WERI-Rb-1 (cell line): ENCODE data around the gene MRPL55.

Experiments
- DNase-seq: peaks from one replicate; pipeline ENCODE4 v3.0.0-alpha.2; 2020
- H3K27ac ChIP-seq: fragments of 250-450 bp; sonication (Bioruptor Pico); 2 replicates; pipeline ENCODE4 v1.5.1; 2020; ENCODE audit warnings: mild to moderate bottlenecking, moderate library complexity
- H3K27me3 ChIP-seq: fragments of 250-450 bp; sonication (Bioruptor Pico); 2 replicates; pipeline ENCODE4 v1.5.1; 2021; ENCODE audit warnings: mild to moderate bottlenecking, low read depth, moderate library complexity; ENCODE audit not compliant: insufficient read depth, severe bottlenecking
- H3K36me3 ChIP-seq: fragments of 250-450 bp; sonication (Bioruptor Pico); 2 replicates; pipeline ENCODE4 v1.5.1; 2020; ENCODE audit warnings: mild to moderate bottlenecking, moderate library complexity
- H3K4me3 ChIP-seq: 2 replicates; pipeline ENCODE4 v1.5.1; 2011; ENCODE audit warnings: low read depth, mild to moderate bottlenecking, control low read depth, low read length
- H3K9me3 ChIP-seq: fragments of 250-450 bp; sonication (Bioruptor Pico); 2 replicates; pipeline ENCODE4 v1.5.1; 2021; ENCODE audit warnings: mild to moderate bottlenecking, moderate library complexity; ENCODE audit not compliant: severe bottlenecking
- TF ChIP-seq, protein P1 (sequence below): IDR thresholded peaks from 2 replicates; pipeline ENCODE4 v1.5.1; 2011; ENCODE audit warnings: low read depth, mild to moderate bottlenecking, control low read depth, inconsistent platforms, low read length

The MRPL55 gene

DNA sequence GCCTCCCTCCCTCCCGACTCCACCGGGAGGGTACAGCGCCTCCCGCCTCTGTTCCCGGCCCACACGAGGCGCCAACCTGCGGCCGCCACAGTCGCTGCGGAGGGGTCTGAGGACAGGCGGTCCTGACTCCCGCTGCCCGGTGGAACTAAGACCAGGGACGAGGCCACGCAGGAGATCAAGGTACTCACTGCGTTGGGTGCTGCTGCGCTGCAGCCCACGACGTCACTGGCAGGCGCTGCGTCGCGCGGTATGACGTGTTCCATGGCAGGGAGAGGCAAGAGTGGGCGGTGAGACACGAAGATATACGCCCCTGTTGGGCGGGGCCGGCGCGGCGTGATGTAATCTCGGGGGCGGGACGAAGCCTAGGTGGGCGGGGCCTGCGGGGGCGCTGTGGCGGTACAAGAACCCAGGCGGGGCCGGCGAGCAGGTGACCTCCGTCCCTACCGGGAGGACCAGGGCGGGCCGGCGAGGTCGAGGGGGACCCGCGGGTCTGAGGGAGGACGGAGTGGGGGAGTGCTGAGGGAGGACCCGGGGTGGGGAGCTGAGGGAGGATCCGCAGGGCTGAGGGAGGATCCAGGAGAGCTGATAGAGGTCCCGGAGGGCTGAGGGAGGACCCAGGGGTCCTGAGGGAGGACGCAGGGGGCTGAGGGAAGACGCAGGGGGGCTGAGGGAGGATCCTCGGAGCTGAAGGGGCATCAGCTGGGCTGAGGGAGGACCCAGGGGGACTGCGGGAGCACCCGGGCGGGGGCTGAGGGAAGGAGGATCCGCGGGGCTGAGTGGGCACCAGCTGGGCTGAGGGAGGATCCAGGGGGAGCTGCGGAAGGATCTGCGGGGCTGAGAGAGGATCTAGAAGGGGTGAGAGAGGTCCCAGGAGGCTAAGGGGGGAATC is at the start of gene MRPL55:
Gene MRPL55, minus strand, starts transcription at position 227 of the 889 bp plus-strand sequence. CDS start 1,039 bp downstream, outside the sequence.
- H3K27ac ChIP-seq = peak within 1 kb of the TSS; percentile 70

DNA sequence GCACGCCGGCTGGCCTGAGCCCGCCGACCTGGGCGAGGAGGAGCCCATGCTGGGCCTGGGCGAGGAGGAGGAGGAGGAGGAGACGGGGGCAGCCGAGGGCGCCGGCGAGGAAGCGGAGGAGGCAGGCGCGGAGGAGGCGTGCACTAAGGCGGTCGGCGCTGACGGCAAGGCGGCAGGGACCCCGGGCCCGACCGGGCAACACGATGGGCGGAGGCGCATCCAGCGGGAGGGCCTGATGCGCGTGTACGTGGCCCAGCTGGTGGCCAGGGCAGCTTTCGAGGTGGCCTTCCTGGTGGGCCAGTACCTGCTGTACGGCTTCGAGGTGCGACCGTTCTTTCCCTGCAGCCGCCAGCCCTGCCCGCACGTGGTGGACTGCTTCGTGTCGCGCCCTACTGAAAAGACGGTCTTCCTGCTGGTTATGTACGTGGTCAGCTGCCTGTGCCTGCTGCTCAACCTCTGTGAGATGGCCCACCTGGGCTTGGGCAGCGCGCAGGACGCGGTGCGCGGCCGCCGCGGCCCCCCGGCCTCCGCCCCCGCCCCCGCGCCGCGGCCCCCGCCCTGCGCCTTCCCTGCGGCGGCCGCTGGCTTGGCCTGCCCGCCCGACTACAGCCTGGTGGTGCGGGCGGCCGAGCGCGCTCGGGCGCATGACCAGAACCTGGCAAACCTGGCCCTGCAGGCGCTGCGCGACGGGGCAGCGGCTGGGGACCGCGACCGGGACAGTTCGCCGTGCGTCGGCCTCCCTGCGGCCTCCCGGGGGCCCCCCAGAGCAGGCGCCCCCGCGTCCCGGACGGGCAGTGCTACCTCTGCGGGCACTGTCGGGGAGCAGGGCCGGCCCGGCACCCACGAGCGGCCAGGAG is 49.3 kb upstream of the MRPL55 start:
- Histone ChIP-seq H3K4me3 (no peak overlapping the region), H3K27me3 (no peaks in the 10 kb centered on the region), H3K36me3 (no peaks in the 10 kb centered on the region), H3K27ac (no peak overlapping the region), H3K9me3 (no peaks in the 10 kb centered on the region)
- TF ChIP-seq, protein P1, sequence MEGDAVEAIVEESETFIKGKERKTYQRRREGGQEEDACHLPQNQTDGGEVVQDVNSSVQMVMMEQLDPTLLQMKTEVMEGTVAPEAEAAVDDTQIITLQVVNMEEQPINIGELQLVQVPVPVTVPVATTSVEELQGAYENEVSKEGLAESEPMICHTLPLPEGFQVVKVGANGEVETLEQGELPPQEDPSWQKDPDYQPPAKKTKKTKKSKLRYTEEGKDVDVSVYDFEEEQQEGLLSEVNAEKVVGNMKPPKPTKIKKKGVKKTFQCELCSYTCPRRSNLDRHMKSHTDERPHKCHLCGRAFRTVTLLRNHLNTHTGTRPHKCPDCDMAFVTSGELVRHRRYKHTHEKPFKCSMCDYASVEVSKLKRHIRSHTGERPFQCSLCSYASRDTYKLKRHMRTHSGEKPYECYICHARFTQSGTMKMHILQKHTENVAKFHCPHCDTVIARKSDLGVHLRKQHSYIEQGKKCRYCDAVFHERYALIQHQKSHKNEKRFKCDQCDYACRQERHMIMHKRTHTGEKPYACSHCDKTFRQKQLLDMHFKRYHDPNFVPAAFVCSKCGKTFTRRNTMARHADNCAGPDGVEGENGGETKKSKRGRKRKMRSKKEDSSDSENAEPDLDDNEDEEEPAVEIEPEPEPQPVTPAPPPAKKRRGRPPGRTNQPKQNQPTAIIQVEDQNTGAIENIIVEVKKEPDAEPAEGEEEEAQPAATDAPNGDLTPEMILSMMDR = no peak
- no peak for DNase-seq

More for the DNA sequence above, at the start of gene MRPL55:
- Histone ChIP-seq H3K4me3 (peak within 1 kb of the TSS; percentile 67), H3K27me3 (no peaks in the 10 kb centered on the region), H3K9me3 (no peaks in the 10 kb centered on the region), H3K36me3 (no peaks in the 10 kb centered on the region)
- TF ChIP-seq, protein P1 = no peak
- DNase-seq = peak; percentile 90

DNA sequence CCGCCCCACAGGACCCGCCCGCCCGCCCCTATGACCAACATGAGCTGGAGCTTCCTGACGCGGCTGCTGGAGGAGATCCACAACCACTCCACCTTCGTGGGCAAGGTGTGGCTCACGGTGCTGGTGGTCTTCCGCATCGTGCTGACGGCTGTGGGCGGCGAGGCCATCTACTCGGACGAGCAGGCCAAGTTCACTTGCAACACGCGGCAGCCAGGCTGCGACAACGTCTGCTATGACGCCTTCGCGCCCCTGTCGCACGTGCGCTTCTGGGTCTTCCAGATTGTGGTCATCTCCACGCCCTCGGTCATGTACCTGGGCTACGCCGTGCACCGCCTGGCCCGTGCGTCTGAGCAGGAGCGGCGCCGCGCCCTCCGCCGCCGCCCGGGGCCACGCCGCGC is 48.6 kb upstream of the MRPL55 start:
- Histone ChIP-seq H3K27ac (no peak overlapping the region), H3K9me3 (no peaks in the 10 kb centered on the region), H3K27me3 (no peaks in the 10 kb centered on the region), H3K36me3 (no peaks in the 10 kb centered on the region), H3K4me3 (no peak overlapping the region)
- TF ChIP-seq, protein P1 = no peak
- DNase-seq = no peak

DNA sequence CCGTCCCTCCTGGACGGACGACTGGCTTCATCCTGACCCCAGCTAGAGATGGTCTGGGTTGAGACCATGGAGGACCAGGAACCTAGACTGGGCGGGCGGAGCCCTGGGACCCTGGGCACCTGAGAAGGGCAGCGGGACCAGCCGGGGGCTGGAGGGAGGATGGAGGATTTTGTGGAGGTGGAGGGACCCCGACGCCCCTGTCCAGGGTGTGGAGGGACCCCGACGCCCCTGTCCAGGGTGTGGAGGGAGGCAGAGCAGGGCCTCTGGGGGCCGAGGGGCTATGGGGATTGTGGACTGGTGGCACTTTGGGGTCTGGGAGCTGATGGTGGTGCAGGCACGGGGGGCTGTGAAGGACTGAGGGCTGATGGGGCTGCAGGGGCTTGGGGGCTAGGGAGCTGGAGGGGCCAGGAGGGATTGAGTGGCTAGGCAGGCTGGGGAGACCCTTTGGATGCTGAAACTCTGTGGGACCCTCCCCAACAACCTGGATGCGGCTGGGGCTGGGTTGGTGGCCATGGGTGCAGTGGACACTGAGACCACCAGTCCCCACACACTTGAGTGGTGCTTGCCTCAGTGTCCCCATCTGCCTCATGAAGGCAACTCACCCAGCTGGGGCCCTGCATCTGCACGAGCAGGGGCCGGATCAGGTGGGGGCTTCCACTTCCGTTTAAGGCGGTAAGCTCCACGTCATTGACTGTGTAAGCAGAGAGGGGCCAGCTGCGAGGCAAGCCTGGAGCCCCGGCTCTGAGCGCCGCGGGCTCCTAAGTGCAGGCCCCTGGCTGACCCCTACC is 48.0 kb upstream of the MRPL55 start:
- no peaks in the 10 kb centered on the region for H3K36me3 ChIP-seq
- H3K9me3 ChIP-seq = no peaks in the 10 kb centered on the region
- H3K27ac ChIP-seq = no peak overlapping the region
- no peak overlapping the region for H3K4me3 ChIP-seq
- DNase-seq = no peak
- TF ChIP-seq, protein P1 = no peak
- no peaks in the 10 kb centered on the region for H3K27me3 ChIP-seq

GRCh38 chr1:228156515-228156881 is 47.4 kb upstream of the MRPL55 start:
- H3K4me3 ChIP-seq = no peak overlapping the region
- TF ChIP-seq, protein P1 = no peak
- no peaks in the 10 kb centered on the region for H3K9me3 ChIP-seq
- no peaks in the 10 kb centered on the region for H3K27me3 ChIP-seq
- no peak for DNase-seq
- no peak overlapping the region for H3K27ac ChIP-seq
- no peaks in the 10 kb centered on the region for H3K36me3 ChIP-seq
